ENCODE data around the gene DSCAML1. TPM values are rescaled to one million over a fixed set of nuclear protein-coding genes. Genes with fewer than 3 reads are reported as not detected.
A peak's percentile ranks its signal among the peaks of the same experiment; 100 is the strongest.

The DSCAML1 gene
- total RNA-seq, 1 donor from 2014 or later = 0.95 TPM

DNA sequence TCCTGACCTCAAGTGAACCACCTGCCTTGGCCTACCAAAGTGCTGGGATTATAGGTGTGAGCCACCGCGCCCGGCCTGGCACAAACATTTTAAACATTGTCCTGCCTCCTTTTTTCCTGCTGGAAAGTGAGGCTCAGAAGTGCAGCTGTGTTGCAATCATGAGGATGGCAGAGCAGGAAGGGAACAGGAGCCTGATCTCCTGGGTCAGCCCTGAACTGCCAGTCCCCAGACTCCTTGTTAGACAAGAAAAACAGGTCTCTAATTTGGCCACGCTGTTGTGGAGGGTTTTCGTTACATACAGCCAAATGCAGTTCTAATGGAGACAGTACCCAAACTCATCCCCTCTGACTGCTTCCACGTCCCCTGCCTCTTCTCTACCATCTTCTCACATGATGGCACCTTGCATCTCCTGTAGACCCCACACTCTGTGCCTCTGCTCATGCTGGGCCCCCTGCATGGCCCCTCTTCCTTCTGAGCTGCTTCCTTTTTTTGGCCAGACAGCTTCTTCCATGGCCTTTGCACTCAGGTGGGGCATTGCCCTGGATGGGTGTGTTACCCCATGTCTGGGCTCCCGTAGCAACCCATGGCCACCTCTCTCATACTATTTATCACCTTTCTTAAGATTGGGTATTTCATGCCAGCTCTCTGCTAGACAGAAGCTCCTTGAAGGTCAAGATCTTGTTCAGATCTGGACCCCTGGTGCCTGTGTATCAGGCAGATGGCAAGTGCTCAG is 242.2 kb downstream of the DSCAML1 start:
- ATAC-seq (peak in 1 of 2 donors; percentile 44), DNase-seq (no peak)
- no peak overlapping the region for H3K27ac ChIP-seq
- H3K4me1 ChIP-seq = no peaks in the 10 kb centered on the region
- no peak overlapping the region for H3K4me3 ChIP-seq
- H3K36me3 ChIP-seq = no peaks in the 10 kb centered on the region
- H3K27me3 ChIP-seq (ENCODE audit: low read depth) = no peaks in the 10 kb centered on the region
- TF ChIP-seq, protein P1, sequence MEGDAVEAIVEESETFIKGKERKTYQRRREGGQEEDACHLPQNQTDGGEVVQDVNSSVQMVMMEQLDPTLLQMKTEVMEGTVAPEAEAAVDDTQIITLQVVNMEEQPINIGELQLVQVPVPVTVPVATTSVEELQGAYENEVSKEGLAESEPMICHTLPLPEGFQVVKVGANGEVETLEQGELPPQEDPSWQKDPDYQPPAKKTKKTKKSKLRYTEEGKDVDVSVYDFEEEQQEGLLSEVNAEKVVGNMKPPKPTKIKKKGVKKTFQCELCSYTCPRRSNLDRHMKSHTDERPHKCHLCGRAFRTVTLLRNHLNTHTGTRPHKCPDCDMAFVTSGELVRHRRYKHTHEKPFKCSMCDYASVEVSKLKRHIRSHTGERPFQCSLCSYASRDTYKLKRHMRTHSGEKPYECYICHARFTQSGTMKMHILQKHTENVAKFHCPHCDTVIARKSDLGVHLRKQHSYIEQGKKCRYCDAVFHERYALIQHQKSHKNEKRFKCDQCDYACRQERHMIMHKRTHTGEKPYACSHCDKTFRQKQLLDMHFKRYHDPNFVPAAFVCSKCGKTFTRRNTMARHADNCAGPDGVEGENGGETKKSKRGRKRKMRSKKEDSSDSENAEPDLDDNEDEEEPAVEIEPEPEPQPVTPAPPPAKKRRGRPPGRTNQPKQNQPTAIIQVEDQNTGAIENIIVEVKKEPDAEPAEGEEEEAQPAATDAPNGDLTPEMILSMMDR (IDR thresholded peaks at IDR 0.05) = no peak
- intact Hi-C loops (cut with DNase I) = no loop called here
- no peaks in the 10 kb centered on the region for H3K9me3 ChIP-seq

DNA sequence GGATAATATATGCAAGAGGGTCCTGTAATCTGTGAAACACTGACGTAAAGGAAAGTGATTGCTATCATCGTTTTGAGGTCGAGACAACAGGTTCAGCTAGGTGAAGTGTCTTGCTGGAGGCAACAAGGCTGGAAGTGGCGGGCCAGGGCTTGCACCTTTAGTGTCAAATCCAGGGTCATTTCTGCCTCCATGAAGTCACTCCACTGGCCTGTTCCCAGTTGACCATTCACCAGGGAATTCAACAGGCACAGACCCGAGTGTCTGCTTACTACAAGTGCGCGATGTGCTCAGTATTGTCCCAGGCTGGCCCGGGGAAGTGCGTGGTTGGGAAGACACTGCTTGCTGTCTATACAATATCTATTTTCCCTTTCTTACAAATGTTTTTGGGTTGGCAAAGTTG is 244.4 kb downstream of the DSCAML1 start:
- Histone ChIP-seq H3K9me3 (no peaks in the 10 kb centered on the region), H3K4me3 (no peak overlapping the region), H3K36me3 (no peaks in the 10 kb centered on the region), H3K4me1 (no peaks in the 10 kb centered on the region), H3K27ac (no peak overlapping the region), H3K27me3 (ENCODE audit: low read depth) (no peaks in the 10 kb centered on the region)
- DNase-seq = no peak
- TF ChIP-seq, protein P1 (IDR thresholded peaks at IDR 0.05) = no peak
- no peak for ATAC-seq
- intact Hi-C loops (cut with DNase I) = no loop called here

DNA sequence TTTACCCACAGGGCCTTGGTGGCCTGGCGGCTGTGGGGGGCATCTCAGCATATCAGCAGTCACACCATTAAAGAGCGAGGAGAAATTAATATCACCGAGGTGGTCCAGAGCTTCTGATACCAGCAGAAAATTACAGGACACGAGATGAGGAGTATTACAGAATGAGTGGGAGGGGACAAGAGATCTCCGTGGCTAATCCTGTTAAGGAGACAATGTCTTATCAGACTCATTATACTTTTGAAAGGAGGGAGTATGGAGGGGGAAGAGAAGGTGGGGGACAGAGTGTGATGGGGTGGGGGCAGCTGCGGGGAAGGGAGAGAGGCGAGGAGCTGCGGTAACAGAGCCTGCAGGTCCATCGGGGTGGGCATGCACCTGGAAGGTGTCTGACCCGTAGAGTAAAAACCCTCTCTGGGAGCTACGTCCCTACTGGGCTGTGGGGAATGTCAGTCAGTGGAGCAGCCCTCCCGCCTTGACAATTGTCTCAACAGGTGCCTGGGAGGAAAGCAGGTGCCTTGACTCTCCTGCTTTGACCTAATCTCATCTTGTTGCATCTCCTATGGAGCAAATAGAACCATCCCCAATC is 245.2 kb downstream of the DSCAML1 start:
- no peaks in the 10 kb centered on the region for H3K4me1 ChIP-seq
- ATAC-seq (no peak), DNase-seq (peak; percentile 14)
- H3K4me3 ChIP-seq = no peak overlapping the region
- intact Hi-C loops (cut with DNase I) = no loop called here
- no peaks in the 10 kb centered on the region for H3K36me3 ChIP-seq
- H3K27me3 ChIP-seq (ENCODE audit: low read depth) = no peaks in the 10 kb centered on the region
- TF ChIP-seq, protein P1 (IDR thresholded peaks at IDR 0.05) = no peak
- H3K9me3 ChIP-seq = no peaks in the 10 kb centered on the region
- no peak overlapping the region for H3K27ac ChIP-seq

DNA sequence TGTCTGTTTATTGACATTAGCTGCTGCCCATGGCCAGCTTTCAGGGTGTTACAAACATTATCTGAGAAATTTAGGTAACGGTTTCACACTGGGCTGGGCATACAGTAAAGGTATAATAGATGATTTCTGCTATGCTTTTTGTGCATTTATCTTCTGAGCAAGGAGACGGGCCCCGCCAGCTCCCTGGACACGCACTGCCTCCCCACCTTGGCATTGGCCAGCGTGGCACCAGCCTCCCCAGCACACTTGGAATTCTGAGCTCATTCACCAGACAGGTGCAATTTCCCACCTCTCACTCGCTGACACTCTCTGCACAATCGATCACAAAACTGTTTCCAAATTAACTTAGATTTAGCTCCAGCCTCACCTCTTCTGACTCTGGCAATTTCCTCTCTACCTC is 246.6 kb downstream of the DSCAML1 start:
- Histone ChIP-seq H3K4me3 (no peak overlapping the region), H3K4me1 (no peaks in the 10 kb centered on the region), H3K27me3 (ENCODE audit: low read depth) (no peaks in the 10 kb centered on the region), H3K36me3 (no peaks in the 10 kb centered on the region), H3K27ac (no peak overlapping the region), H3K9me3 (no peaks in the 10 kb centered on the region)
- ATAC-seq (no peak), DNase-seq (peak; percentile 18)
- TF ChIP-seq, protein P1 (IDR thresholded peaks at IDR 0.05) = no peak
- intact Hi-C loops (cut with DNase I) = no loop called here

DNA sequence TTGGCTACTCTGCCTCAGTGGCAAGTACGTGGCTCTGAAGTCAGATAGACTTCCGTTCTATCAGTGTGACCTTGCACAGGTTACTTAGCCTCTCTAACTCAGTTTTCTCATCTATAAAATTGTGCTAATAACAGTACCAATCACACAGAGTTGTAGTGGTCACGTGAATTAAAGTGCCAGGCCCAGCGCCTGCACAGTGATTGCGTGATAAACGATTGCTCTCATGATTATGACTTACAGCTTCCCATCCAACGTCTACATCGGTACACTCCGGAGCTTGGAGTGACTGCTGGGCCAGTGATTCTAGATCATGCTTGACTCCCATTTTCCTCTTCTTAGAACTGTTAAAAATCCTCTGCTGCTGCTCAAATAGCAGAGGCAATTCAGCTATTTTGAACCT is 247.6 kb downstream of the DSCAML1 start:
- H3K4me1 ChIP-seq = no peaks in the 10 kb centered on the region
- intact Hi-C loops (cut with DNase I) = no loop called here
- H3K36me3 ChIP-seq = no peaks in the 10 kb centered on the region
- no peaks in the 10 kb centered on the region for H3K9me3 ChIP-seq
- DNase-seq (peak; percentile 10), ATAC-seq (no peak)
- H3K27ac ChIP-seq = no peak overlapping the region
- TF ChIP-seq, protein P1 (IDR thresholded peaks at IDR 0.05) = no peak
- H3K27me3 ChIP-seq (ENCODE audit: low read depth) = no peaks in the 10 kb centered on the region
- H3K4me3 ChIP-seq = no peak overlapping the region

Measured in lower lobe of right lung (tissue), 2 donors.